OCI-LY7 (cell line): ENCODE data around the gene CETN3. TPM values are rescaled to one million over a fixed set of nuclear protein-coding genes. Genes with fewer than 3 reads are reported as not detected.

Experiments
- BruUV-seq: library from RNA; stranded (reverse); fragments of 400-500 nt; replicated peaks from 2 replicates; lab custom pipeline; 2021; lab: Mats Ljungman, UMichigan
- CTCF ChIA-PET: fragments of 300-600 bp; sonication (Branson Sonifier 250); formaldehyde crosslinking; loops from one replicate; lab custom pipeline; 2022; ENCODE audit warnings: antibody characterized with exemption; ENCODE audit not compliant: unreplicated experiment; lab: Charles Lee
- POLR2A ChIA-PET: fragments of 300-600 bp; sonication (Branson Sonifier 250); formaldehyde crosslinking; loops from one replicate; lab custom pipeline; 2022; ENCODE audit warnings: antibody characterized with exemption; lab: Charles Lee
- DNase-seq: peaks from one replicate; pipeline ENCODE4 v3.0.0-alpha.2; 2015; ENCODE audit warnings: low spot score
- H2AFZ ChIP-seq: fragments of 200-600 bp; sonication (generic), shearing (Covaris generic); 2 replicates; pipeline ENCODE4 v1.6.1; 2014; ENCODE audit warnings: mild to moderate bottlenecking, antibody characterized with exemption, low read length, moderate library complexity
- H3K27ac ChIP-seq: fragments of 200-600 bp; sonication (generic); 2 replicates; pipeline ENCODE4 v1.5.1; 2014; ENCODE audit warnings: mixed run types, low read depth, mild to moderate bottlenecking, moderate library complexity, low read length, inconsistent platforms; ENCODE audit not compliant: poor library complexity, severe bottlenecking
- H3K36me3 ChIP-seq: fragments of 200-600 bp; sonication (generic); 2 replicates; pipeline ENCODE4 v1.6.1; 2014; ENCODE audit warnings: mild to moderate bottlenecking, antibody characterized with exemption, low read length, moderate library complexity, mixed read lengths; ENCODE audit not compliant: insufficient read depth
- H3K4me1 ChIP-seq: fragments of 200-600 bp; sonication (generic); 2 replicates; pipeline ENCODE4 v1.5.1; 2014; ENCODE audit warnings: mild to moderate bottlenecking, low read length; ENCODE audit not compliant: insufficient read depth, poor library complexity, severe bottlenecking
- H3K4me2 ChIP-seq: fragments of 200-600 bp; sonication (generic); 2 replicates; pipeline ENCODE4 v1.6.1; 2014; ENCODE audit warnings: mild to moderate bottlenecking, low read length
- H3K4me3 ChIP-seq: fragments of 200-600 bp; sonication (generic); 2 replicates; pipeline ENCODE4 v1.5.1; 2014; ENCODE audit warnings: mild to moderate bottlenecking, low read depth, low read length; ENCODE audit not compliant: poor library complexity, severe bottlenecking
- H3K79me2 ChIP-seq: fragments of 200-600 bp; sonication (generic); 2 replicates; pipeline ENCODE4 v1.6.1; 2016; ENCODE audit warnings: low read depth, mild to moderate bottlenecking, low read length, moderate library complexity, mixed read lengths; ENCODE audit not compliant: insufficient read depth
- H3K9me2 ChIP-seq: fragments of 200-600 bp; sonication (generic); 2 replicates; pipeline ENCODE4 v1.6.1; 2016; ENCODE audit warnings: mild to moderate bottlenecking, low read length, mixed read lengths; ENCODE audit not compliant: insufficient read depth
- H3K9me3 ChIP-seq: fragments of 200-600 bp; sonication (generic); 2 replicates; pipeline ENCODE4 v1.6.1; 2014; ENCODE audit warnings: mild to moderate bottlenecking, mixed run types, low read length, mixed read lengths
- H4K20me1 ChIP-seq: fragments of 200-600 bp; sonication (generic); 2 replicates; pipeline ENCODE4 v1.6.1; 2014; ENCODE audit warnings: mild to moderate bottlenecking, antibody characterized with exemption, low read length, moderate library complexity, mixed read lengths; ENCODE audit not compliant: insufficient read depth
- CTCF ChIP-seq: fragments of 200-600 bp; sonication (generic); conservative IDR thresholded peaks from 2 replicates; pipeline ENCODE4 v1.5.1; 2014; ENCODE audit warnings: mild to moderate bottlenecking, antibody characterized with exemption, low read length, moderate library complexity, mixed read lengths
- EZH2phosphoT487 ChIP-seq: fragments of 200-600 bp; sonication (generic); IDR thresholded peaks from 2 replicates; pipeline ENCODE4 v1.6.1; 2018; ENCODE audit warnings: low read depth, borderline replicate concordance, mild to moderate bottlenecking, mixed run types, antibody characterized with exemption, low read length, moderate library complexity, mixed read lengths
- intact Hi-C: fragments of 100-400 bp; cut with micrococcal nuclease; formaldehyde crosslinking; loops from one replicate; pipeline ENCODE4 v1.10.0; 2022; ENCODE audit not compliant: unreplicated experiment
- total RNA-seq, 2 experiments: library from RNA; depleted of rRNA in 1 of 2; stranded (reverse); fragments of >200 nt in 1 of 2; shearing (Covaris generic) in 1 of 2; gene quantifications; 2 replicates each; pipeline ENCODE4 v1.2.3, GENCODE V29; 2014 to 2022

Gene CETN3
- total RNA-seq, 2 experiments from 2014 or later = 34.6 to 53.2 TPM

GRCh38 chr5:90383903-90384302 lies 25.7 kb downstream of the CETN3 start:
- Histone ChIP-seq H3K4me1 (no peaks in the 10 kb centered on the region), H3K4me2 (no peak overlapping the region), H3K9me2 (no peaks in the 10 kb centered on the region), H3K36me3 (no peaks in the 10 kb centered on the region), H3K27ac (no peak overlapping the region), H3K79me2 (no peaks in the 10 kb centered on the region), H2AFZ (no peak overlapping the region), H3K4me3 (no peak overlapping the region), H3K9me3 (no peaks in the 10 kb centered on the region), H4K20me1 (no peaks in the 10 kb centered on the region)
- TF ChIP-seq EZH2phosphoT487 (no peak), CTCF (no peak)
- no peak for DNase-seq
- CTCF ChIA-PET = no interaction called here
- POLR2A ChIA-PET = no interaction called here
- no TSS peak for BruUV-seq
- intact Hi-C loops = no loop called here

- TF ChIP-seq CTCF (no peak), EZH2phosphoT487 (no peak)
- no peak for DNase-seq
- BruUV-seq = no TSS peak
- Histone ChIP-seq H3K4me1 (no peaks in the 10 kb centered on the region), H3K9me3 (no peaks in the 10 kb centered on the region), H2AFZ (no peak overlapping the region), H4K20me1 (no peaks in the 10 kb centered on the region), H3K79me2 (no peaks in the 10 kb centered on the region), H3K9me2 (no peaks in the 10 kb centered on the region), H3K4me2 (no peak overlapping the region), H3K27ac (no peak overlapping the region), H3K36me3 (no peaks in the 10 kb centered on the region), H3K4me3 (no peak overlapping the region)
- ChIA-PET POLR2A (interaction anchor here (0.6 kb wide), 1 partner anchor 22 kb away, joined by 3 read pairs; no protein-coding TSS in a partner anchor), CTCF (no interaction called here)
- intact Hi-C loops = no loop called here
Measured at GRCh38 chr5:90381213-90381929, 28.2 kb downstream of the CETN3 start.

- H4K20me1 ChIP-seq = no peaks in the 10 kb centered on the region
Measured at GRCh38 chr5:90379652-90380051, 29.9 kb downstream of the CETN3 start.

More at GRCh38 chr5:90379652-90380051, 29.9 kb downstream of the CETN3 start:
- no peaks in the 10 kb centered on the region for H3K4me1 ChIP-seq
- no peaks in the 10 kb centered on the region for H3K9me3 ChIP-seq
- no peaks in the 10 kb centered on the region for H3K79me2 ChIP-seq
- ChIA-PET POLR2A (interaction anchor here (0.9 to 1.6 kb wide), 2 partner anchors 9 to 52 kb away, joined by 4 read pairs; no protein-coding TSS in a partner anchor), CTCF (no interaction called here)
- H3K36me3 ChIP-seq = no peaks in the 10 kb centered on the region
- H3K9me2 ChIP-seq = no peaks in the 10 kb centered on the region
- no TSS peak for BruUV-seq
- no peak overlapping the region for H3K4me3 ChIP-seq
- no peak overlapping the region for H3K4me2 ChIP-seq
- intact Hi-C loops = no loop called here
- no peak for TF ChIP-seq EZH2phosphoT487
- no peak for TF ChIP-seq CTCF
- DNase-seq = no peak
- H3K27ac ChIP-seq = no peak overlapping the region
- H2AFZ ChIP-seq = no peak overlapping the region
